GM11168 (cell line): ENCODE data around the gene ARSB.
"Not testable (repeated sequence)": the region's sequence is repeated elsewhere in the genome, so short reads cannot be mapped to it uniquely, and the experiment has no call there.

Experiments
- in situ Hi-C: fragments of 300-500 bp; cut with MboI; formaldehyde crosslinking; loops from one replicate; pipeline ENCODE4 v1.12.0; 2022; ENCODE audit warnings: low sequenced_read_pairs; ENCODE audit not compliant: unreplicated experiment

ARSB gene

GRCh38 chr5:78879516-78879915 lies 105.6 kb downstream of the ARSB start:
- in situ Hi-C loops = loop anchor here (25.0 kb wide), 1 partner anchor 583 kb away; no protein-coding TSS in a partner anchor

GRCh38 chr5:78866076-78866475 lies 119.0 kb downstream of the ARSB start:
- in situ Hi-C loops = not testable (repeated sequence)

GRCh38 chr5:78858364-78858763 lies 126.7 kb downstream of the ARSB start:
- in situ Hi-C loops = no loop called here

GRCh38 chr5:78855026-78855425 lies 130.1 kb downstream of the ARSB start:
- in situ Hi-C loops = no loop called here

GRCh38 chr5:78851891-78852290 lies 133.2 kb downstream of the ARSB start:
- in situ Hi-C loops = not testable (repeated sequence)

GRCh38 chr5:78845470-78845869 lies 139.6 kb downstream of the ARSB start:
- in situ Hi-C loops = no loop called here

- in situ Hi-C loops = no loop called here
Measured at GRCh38 chr5:78843436-78843835, 141.7 kb downstream of the ARSB start.

GRCh38 chr5:78841767-78842166 lies 143.3 kb downstream of the ARSB start:
- in situ Hi-C loops = no loop called here

- in situ Hi-C loops = no loop called here
Measured at GRCh38 chr5:78838753-78839152, 146.4 kb downstream of the ARSB start.

GRCh38 chr5:78837836-78838235 lies 147.3 kb downstream of the ARSB start:
- in situ Hi-C loops = no loop called here

GRCh38 chr5:78835176-78835575 lies 149.9 kb downstream of the ARSB start:
- in situ Hi-C loops = no loop called here

- in situ Hi-C loops = no loop called here
Measured at GRCh38 chr5:78833284-78833683, 151.8 kb downstream of the ARSB start.

GRCh38 chr5:78830528-78831046 lies 154.5 kb downstream of the ARSB start:
- in situ Hi-C loops = no loop called here

- in situ Hi-C loops = no loop called here
Measured at GRCh38 chr5:78829811-78830527, 155.1 kb downstream of the ARSB start.

GRCh38 chr5:78827725-78828124 lies 157.4 kb downstream of the ARSB start:
- in situ Hi-C loops = no loop called here

GRCh38 chr5:78824831-78825281 lies 160.3 kb downstream of the ARSB start:
- in situ Hi-C loops = no loop called here

GRCh38 chr5:78823196-78823595 lies 161.9 kb downstream of the ARSB start:
- in situ Hi-C loops = no loop called here

- in situ Hi-C loops = no loop called here
Measured at GRCh38 chr5:78821536-78822021, 163.5 kb downstream of the ARSB start.

- in situ Hi-C loops = no loop called here
Measured at GRCh38 chr5:78819707-78820106, 165.4 kb downstream of the ARSB start.

- in situ Hi-C loops = no loop called here
Measured at GRCh38 chr5:78819166-78819565, 165.9 kb downstream of the ARSB start.

GRCh38 chr5:78816143-78816765 lies 168.9 kb downstream of the ARSB start:
- in situ Hi-C loops = no loop called here
